WTC11 (cell line): Measurements from ENCODE around the gene KIFBP. TPM values are rescaled to one million over a fixed set of nuclear protein-coding genes. Genes with fewer than 3 reads are reported as not detected.

Experiments used
- ATAC-seq: fragments of 200-7000 bp; cut with Tn5 transposase; 2 replicates; pipeline ENCODE4 v1.10.0; 2021; ENCODE audit warnings: mild to moderate bottlenecking, moderate library complexity
- CTCF ChIA-PET: fragments of 300-600 bp; sonication (Branson Sonifier 250); formaldehyde crosslinking; loops from one replicate; lab custom pipeline; 2021; ENCODE audit warnings: antibody characterized with exemption; lab: Charles Lee
- POLR2A ChIA-PET: fragments of 350-600 bp; sonication (Branson Sonifier 250); formaldehyde crosslinking; loops from one replicate; lab custom pipeline; 2021; ENCODE audit warnings: antibody characterized with exemption; lab: Charles Lee
- DNase-seq: peaks from one replicate; pipeline ENCODE4 v3.0.0; 2021; ENCODE audit warnings: low spot score
- H3K27ac Mint-ChIP-seq: 2 replicates; pipeline ENCODE4 v1.8.0; 2021; ENCODE audit warnings: mixed read lengths
- H3K27me3 Mint-ChIP-seq: 2 replicates; pipeline ENCODE4 v1.8.0; 2021; ENCODE audit warnings: low read depth, mild to moderate bottlenecking, moderate library complexity, mixed read lengths
- H3K36me3 Mint-ChIP-seq: 2 replicates; pipeline ENCODE4 v1.8.0; 2021; ENCODE audit warnings: mixed read lengths
- H3K4me1 Mint-ChIP-seq: 2 replicates; pipeline ENCODE4 v1.8.0; 2022; ENCODE audit warnings: mixed read lengths
- H3K4me3 Mint-ChIP-seq: 2 replicates; pipeline ENCODE4 v1.8.0; 2021; ENCODE audit warnings: mild to moderate bottlenecking, moderate library complexity, mixed read lengths
- H3K9me3 Mint-ChIP-seq: 2 replicates; pipeline ENCODE4 v1.8.0; 2021; ENCODE audit warnings: mixed read lengths
- ARID4B ChIP-seq: sonication (generic); formaldehyde crosslinking; IDR thresholded peaks from 2 replicates; pipeline ENCODE4 v1.8.0; 2023; ENCODE audit warnings: missing genetic modification reagents, mild to moderate bottlenecking, borderline replicate concordance
- FOXP1 ChIP-seq: sonication (generic); formaldehyde crosslinking; IDR thresholded peaks from 2 replicates; pipeline ENCODE4 v1.8.0; 2022; ENCODE audit warnings: missing genetic modification reagents, mild to moderate bottlenecking, moderate library complexity, borderline replicate concordance
- IRF2 ChIP-seq: sonication (generic); formaldehyde crosslinking; IDR thresholded peaks from 2 replicates; pipeline ENCODE4 v1.8.0; 2022; ENCODE audit warnings: low read depth, missing genetic modification reagents, borderline replicate concordance
- NR3C1 ChIP-seq: sonication (generic); formaldehyde crosslinking; conservative IDR thresholded peaks from 2 replicates; pipeline ENCODE4 v1.8.1; 2023; ENCODE audit warnings: low read depth, mild to moderate bottlenecking, missing genetic modification reagents
- OVOL2 ChIP-seq: fragments of 250-450 bp; sonication (Bioruptor Pico); IDR thresholded peaks from 2 replicates; pipeline ENCODE4 v1.9.0; 2021; ENCODE audit warnings: mild to moderate bottlenecking, borderline replicate concordance
- PRRX2 ChIP-seq: fragments of 250-450 bp; sonication (Bioruptor Pico); IDR thresholded peaks from 2 replicates; pipeline ENCODE4 v1.8.0; 2021; ENCODE audit warnings: mild to moderate bottlenecking
- RORB ChIP-seq: fragments of 250-450 bp; sonication (Bioruptor Pico); IDR thresholded peaks from 2 replicates; pipeline ENCODE4 v1.9.0; 2021; ENCODE audit warnings: mild to moderate bottlenecking
- STAT6 ChIP-seq: sonication (generic); formaldehyde crosslinking; conservative IDR thresholded peaks from 2 replicates; pipeline ENCODE4 v1.8.1; 2023; ENCODE audit warnings: mild to moderate bottlenecking, low read depth, missing genetic modification reagents, moderate library complexity
- TEAD1 ChIP-seq: sonication (generic); formaldehyde crosslinking; IDR thresholded peaks from 2 replicates; pipeline ENCODE4 v1.8.0; 2022; ENCODE audit warnings: mild to moderate bottlenecking, missing genetic modification reagents
- ZBTB21 ChIP-seq: sonication (generic); formaldehyde crosslinking; IDR thresholded peaks from 2 replicates; pipeline ENCODE4 v1.8.1; 2023; ENCODE audit warnings: mild to moderate bottlenecking, missing genetic modification reagents, borderline replicate concordance
- ZMAT4 ChIP-seq: fragments of 250-450 bp; sonication (Bioruptor Pico); IDR thresholded peaks from 2 replicates; pipeline ENCODE4 v1.9.0; 2021; ENCODE audit warnings: mild to moderate bottlenecking
- ZNF671 ChIP-seq: fragments of 250-450 bp; sonication (Bioruptor Pico); IDR thresholded peaks from 2 replicates; pipeline ENCODE4 v1.8.0; 2021; ENCODE audit warnings: mild to moderate bottlenecking
- total RNA-seq: library from RNA; stranded (reverse); gene quantifications from 3 replicates; pipeline ENCODE4 v1.2.3, GENCODE V29; 2021
- TF ChIP-seq, protein P1 (sequence below): sonication (generic); formaldehyde crosslinking; IDR thresholded peaks from 2 replicates; pipeline ENCODE4 v1.8.0; 2022; ENCODE audit warnings: missing genetic modification reagents
- TF ChIP-seq, protein P2 (sequence below): sonication (generic); formaldehyde crosslinking; IDR thresholded peaks from 2 replicates; pipeline ENCODE4 v1.8.1; 2022; ENCODE audit warnings: mild to moderate bottlenecking, missing genetic modification reagents, moderate library complexity, borderline replicate concordance
- TF ChIP-seq, protein P3 (sequence below): sonication (generic); formaldehyde crosslinking; IDR thresholded peaks from 2 replicates; pipeline ENCODE4 v1.8.1; 2023; ENCODE audit warnings: mild to moderate bottlenecking, moderate library complexity, missing genetic modification reagents
- TF ChIP-seq, protein P4 (sequence below): fragments of 200-600 bp; IDR thresholded peaks from 2 replicates; pipeline ENCODE4 v1.8.0; 2022; ENCODE audit warnings: antibody characterized with exemption
- TF ChIP-seq, protein P5 (sequence below): sonication (generic); formaldehyde crosslinking; IDR thresholded peaks from 2 replicates; pipeline ENCODE4 v1.8.0; 2023; ENCODE audit warnings: mild to moderate bottlenecking, missing genetic modification reagents

The KIFBP gene
- total RNA-seq, 1 experiment from 2014 or later: 31.2 TPM

DNA sequence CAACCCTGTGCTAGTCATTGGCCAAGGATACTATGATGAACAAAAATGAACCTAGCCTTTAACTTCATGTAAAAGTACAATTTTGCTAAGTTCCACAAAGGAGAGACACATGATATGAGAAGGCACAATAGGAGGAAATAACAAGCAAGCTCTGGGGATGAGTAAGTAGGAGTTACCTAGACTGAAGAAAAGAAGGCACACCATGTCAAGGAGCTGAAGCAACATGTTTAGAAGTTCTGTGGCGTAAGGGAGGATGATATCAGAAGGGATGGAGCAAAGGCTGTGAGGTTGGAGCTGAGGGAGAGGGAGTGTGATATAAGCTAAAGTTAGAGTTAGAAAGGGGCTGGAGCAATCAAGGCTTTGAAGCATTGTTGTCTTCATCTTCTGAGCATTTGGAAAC is 25.6 kb downstream of the KIFBP start (continued):
- TF ChIP-seq ARID4B (CRISPR knock-in tag) (no peak), NR3C1 (no peak), ZMAT4 (CRISPR knock-in tag) (no peak), FOXP1 (CRISPR knock-in tag) (no peak)
- TF ChIP-seq, protein P1, sequence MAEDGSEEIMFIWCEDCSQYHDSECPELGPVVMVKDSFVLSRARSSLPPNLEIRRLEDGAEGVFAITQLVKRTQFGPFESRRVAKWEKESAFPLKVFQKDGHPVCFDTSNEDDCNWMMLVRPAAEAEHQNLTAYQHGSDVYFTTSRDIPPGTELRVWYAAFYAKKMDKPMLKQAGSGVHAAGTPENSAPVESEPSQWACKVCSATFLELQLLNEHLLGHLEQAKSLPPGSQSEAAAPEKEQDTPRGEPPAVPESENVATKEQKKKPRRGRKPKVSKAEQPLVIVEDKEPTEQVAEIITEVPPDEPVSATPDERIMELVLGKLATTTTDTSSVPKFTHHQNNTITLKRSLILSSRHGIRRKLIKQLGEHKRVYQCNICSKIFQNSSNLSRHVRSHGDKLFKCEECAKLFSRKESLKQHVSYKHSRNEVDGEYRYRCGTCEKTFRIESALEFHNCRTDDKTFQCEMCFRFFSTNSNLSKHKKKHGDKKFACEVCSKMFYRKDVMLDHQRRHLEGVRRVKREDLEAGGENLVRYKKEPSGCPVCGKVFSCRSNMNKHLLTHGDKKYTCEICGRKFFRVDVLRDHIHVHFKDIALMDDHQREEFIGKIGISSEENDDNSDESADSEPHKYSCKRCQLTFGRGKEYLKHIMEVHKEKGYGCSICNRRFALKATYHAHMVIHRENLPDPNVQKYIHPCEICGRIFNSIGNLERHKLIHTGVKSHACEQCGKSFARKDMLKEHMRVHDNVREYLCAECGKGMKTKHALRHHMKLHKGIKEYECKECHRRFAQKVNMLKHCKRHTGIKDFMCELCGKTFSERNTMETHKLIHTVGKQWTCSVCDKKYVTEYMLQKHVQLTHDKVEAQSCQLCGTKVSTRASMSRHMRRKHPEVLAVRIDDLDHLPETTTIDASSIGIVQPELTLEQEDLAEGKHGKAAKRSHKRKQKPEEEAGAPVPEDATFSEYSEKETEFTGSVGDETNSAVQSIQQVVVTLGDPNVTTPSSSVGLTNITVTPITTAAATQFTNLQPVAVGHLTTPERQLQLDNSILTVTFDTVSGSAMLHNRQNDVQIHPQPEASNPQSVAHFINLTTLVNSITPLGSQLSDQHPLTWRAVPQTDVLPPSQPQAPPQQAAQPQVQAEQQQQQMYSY: no peak

DNA sequence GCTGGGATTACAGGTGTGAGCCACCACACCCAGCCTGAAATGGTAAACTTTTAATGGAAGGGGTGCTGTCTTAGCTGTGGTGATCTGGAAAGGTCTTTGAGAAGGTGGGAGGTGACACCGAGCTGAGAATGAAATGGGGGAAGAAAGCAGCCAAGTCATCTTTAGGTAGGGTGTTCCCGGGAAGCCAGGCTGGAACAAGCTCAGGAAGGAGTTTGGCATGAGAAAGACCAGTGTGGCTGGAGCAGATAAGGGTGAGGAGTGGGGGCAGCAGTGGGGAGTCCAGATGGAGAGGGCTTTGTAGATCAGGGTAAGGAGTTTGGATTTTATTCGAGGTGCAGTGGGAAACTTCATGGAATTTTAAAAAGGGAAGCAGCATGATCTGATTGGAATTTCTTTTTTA is 30.0 kb downstream of the KIFBP start:
- TF ChIP-seq, protein P2, sequence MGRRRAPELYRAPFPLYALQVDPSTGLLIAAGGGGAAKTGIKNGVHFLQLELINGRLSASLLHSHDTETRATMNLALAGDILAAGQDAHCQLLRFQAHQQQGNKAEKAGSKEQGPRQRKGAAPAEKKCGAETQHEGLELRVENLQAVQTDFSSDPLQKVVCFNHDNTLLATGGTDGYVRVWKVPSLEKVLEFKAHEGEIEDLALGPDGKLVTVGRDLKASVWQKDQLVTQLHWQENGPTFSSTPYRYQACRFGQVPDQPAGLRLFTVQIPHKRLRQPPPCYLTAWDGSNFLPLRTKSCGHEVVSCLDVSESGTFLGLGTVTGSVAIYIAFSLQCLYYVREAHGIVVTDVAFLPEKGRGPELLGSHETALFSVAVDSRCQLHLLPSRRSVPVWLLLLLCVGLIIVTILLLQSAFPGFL: no peak
- no peak for TF ChIP-seq ZNF671 (CRISPR knock-in tag)
- TF ChIP-seq, protein P3, sequence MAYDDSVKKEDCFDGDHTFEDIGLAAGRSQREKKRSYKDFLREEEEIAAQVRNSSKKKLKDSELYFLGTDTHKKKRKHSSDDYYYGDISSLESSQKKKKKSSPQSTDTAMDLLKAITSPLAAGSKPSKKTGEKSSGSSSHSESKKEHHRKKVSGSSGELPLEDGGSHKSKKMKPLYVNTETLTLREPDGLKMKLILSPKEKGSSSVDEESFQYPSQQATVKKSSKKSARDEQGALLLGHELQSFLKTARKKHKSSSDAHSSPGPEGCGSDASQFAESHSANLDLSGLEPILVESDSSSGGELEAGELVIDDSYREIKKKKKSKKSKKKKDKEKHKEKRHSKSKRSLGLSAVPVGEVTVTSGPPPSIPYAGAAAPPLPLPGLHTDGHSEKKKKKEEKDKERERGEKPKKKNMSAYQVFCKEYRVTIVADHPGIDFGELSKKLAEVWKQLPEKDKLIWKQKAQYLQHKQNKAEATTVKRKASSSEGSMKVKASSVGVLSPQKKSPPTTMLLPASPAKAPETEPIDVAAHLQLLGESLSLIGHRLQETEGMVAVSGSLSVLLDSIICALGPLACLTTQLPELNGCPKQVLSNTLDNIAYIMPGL (CRISPR knock-in tag): no peak
- TF ChIP-seq IRF2 (CRISPR knock-in tag): no peak
- TF ChIP-seq, protein P4, sequence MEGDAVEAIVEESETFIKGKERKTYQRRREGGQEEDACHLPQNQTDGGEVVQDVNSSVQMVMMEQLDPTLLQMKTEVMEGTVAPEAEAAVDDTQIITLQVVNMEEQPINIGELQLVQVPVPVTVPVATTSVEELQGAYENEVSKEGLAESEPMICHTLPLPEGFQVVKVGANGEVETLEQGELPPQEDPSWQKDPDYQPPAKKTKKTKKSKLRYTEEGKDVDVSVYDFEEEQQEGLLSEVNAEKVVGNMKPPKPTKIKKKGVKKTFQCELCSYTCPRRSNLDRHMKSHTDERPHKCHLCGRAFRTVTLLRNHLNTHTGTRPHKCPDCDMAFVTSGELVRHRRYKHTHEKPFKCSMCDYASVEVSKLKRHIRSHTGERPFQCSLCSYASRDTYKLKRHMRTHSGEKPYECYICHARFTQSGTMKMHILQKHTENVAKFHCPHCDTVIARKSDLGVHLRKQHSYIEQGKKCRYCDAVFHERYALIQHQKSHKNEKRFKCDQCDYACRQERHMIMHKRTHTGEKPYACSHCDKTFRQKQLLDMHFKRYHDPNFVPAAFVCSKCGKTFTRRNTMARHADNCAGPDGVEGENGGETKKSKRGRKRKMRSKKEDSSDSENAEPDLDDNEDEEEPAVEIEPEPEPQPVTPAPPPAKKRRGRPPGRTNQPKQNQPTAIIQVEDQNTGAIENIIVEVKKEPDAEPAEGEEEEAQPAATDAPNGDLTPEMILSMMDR: no peak
- TF ChIP-seq TEAD1 (CRISPR knock-in tag): no peak
- TF ChIP-seq ZBTB21 (CRISPR knock-in tag): no peak
- no peak for TF ChIP-seq PRRX2 (CRISPR knock-in tag)
- TF ChIP-seq, protein P5, sequence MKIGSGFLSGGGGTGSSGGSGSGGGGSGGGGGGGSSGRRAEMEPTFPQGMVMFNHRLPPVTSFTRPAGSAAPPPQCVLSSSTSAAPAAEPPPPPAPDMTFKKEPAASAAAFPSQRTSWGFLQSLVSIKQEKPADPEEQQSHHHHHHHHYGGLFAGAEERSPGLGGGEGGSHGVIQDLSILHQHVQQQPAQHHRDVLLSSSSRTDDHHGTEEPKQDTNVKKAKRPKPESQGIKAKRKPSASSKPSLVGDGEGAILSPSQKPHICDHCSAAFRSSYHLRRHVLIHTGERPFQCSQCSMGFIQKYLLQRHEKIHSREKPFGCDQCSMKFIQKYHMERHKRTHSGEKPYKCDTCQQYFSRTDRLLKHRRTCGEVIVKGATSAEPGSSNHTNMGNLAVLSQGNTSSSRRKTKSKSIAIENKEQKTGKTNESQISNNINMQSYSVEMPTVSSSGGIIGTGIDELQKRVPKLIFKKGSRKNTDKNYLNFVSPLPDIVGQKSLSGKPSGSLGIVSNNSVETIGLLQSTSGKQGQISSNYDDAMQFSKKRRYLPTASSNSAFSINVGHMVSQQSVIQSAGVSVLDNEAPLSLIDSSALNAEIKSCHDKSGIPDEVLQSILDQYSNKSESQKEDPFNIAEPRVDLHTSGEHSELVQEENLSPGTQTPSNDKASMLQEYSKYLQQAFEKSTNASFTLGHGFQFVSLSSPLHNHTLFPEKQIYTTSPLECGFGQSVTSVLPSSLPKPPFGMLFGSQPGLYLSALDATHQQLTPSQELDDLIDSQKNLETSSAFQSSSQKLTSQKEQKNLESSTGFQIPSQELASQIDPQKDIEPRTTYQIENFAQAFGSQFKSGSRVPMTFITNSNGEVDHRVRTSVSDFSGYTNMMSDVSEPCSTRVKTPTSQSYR (CRISPR knock-in tag): no peak
- TF ChIP-seq OVOL2 (CRISPR knock-in tag): no peak
- TF ChIP-seq RORB (CRISPR knock-in tag): no peak
- no peak for TF ChIP-seq STAT6 (CRISPR knock-in tag)
- H3K4me1 Mint-ChIP-seq: no peaks in the 10 kb centered on the region
- H3K9me3 Mint-ChIP-seq: no peaks in the 10 kb centered on the region
- ATAC-seq (no peak), DNase-seq (no peak)
- H3K27ac Mint-ChIP-seq: peak overlapping the region; percentile 29; the same call in 1 of the 2 replicates
- ChIA-PET CTCF (no interaction called here), POLR2A (no interaction called here)
- H3K36me3 Mint-ChIP-seq: peaks cover 22% of the 10 kb centered on the region
- H3K27me3 Mint-ChIP-seq: no peaks in the 10 kb centered on the region; the same call in 1 of the 2 replicates
- H3K4me3 Mint-ChIP-seq: no peak overlapping the region
